H1 (cell line): Measurements from ENCODE around the gene NUP50. TPM values are rescaled to one million over a fixed set of nuclear protein-coding genes. Genes with fewer than 3 reads are reported as not detected.

Experiments used
- EGR1 ChIP-seq: IDR thresholded peaks from 2 replicates; pipeline ENCODE4 v1.6.1; 2011; ENCODE audit warnings: low read depth, low read length, borderline replicate concordance
- KDM1A ChIP-seq: fragments of 200-600, 300-600 bp; sonication (generic); IDR thresholded peaks from 2 replicates; pipeline ENCODE4 v1.7.1; 2016; ENCODE audit warnings: mild to moderate bottlenecking, low read length, borderline replicate concordance
- POLR2AphosphoS5 ChIP-seq: IDR thresholded peaks from 2 replicates; pipeline ENCODE4 v1.6.1; 2011; ENCODE audit warnings: low read depth, low read length
- ZNF274 ChIP-seq: IDR thresholded peaks from 2 replicates; pipeline ENCODE4 v1.7.0; 2012; ENCODE audit warnings: low read length, borderline replicate concordance; ENCODE audit errors: extremely low read depth
- polyA plus RNA-seq, 7 experiments: library from polyadenylated mRNA; depleted of rRNA in 3 of 7; stranded (reverse) in 5 of 7; unstranded in 2 of 7; fragments of >200 nt in 5 of 7; fragments of 200-250 nt in 2 of 7; gene quantifications; 1 replicate in 5 of 7; 2 replicates in 1 of 7; 4 replicates in 1 of 7; pipeline versions ENCODE4 v1.2.1 to v1.2.3, GENCODE V29; 2011 to 2013; ENCODE audit warnings: missing spikeins in 2 of 7, mixed read lengths in 2 of 7
- total RNA-seq: library from RNA; stranded (reverse); fragmentation: NEBNext Ultra II Directional; extraction: Animal tissue kit (Norgen Biotek cat#: 25700); gene quantifications from 2 replicates; pipeline ENCODE4 v1.2.1, GENCODE V29; 2021

The NUP50 gene
- total and polyA plus RNA-seq, 2 of the 8 experiments (the other 6 are each of a cell fraction or from before 2014, with no cell fraction given): 20.0 to 112 TPM

GRCh38 chr22:45204241-45204640 lies 40.5 kb downstream of the NUP50 start (continued):
- TF ChIP-seq EGR1: no peak
- TF ChIP-seq POLR2AphosphoS5: no peak
- TF ChIP-seq ZNF274: no peak
- TF ChIP-seq KDM1A: no peak
